ENCODE measurements around the gene HELQ.

Gene HELQ

GRCh38 chr4:83370640-83370906 is 85.0 kb downstream of the HELQ start:
- no peak for DNase-seq

- no peak for DNase-seq
Observed at GRCh38 chr4:83369831-83370639, 85.6 kb downstream of the HELQ start.

GRCh38 chr4:83364312-83364711 is 91.3 kb downstream of the HELQ start:
- DNase-seq = no peak

- DNase-seq = peak; percentile 43
Observed at GRCh38 chr4:83362492-83363329, 92.9 kb downstream of the HELQ start.

- DNase-seq = no peak
Observed at GRCh38 chr4:83361416-83362103, 94.1 kb downstream of the HELQ start.

- no peak for DNase-seq
Observed at GRCh38 chr4:83360018-83360417, 95.6 kb downstream of the HELQ start.

- DNase-seq = peak; percentile 84
Observed at GRCh38 chr4:83358410-83358809, 97.2 kb downstream of the HELQ start.
